ENCODE data around the gene CTBP2.

DNA sequence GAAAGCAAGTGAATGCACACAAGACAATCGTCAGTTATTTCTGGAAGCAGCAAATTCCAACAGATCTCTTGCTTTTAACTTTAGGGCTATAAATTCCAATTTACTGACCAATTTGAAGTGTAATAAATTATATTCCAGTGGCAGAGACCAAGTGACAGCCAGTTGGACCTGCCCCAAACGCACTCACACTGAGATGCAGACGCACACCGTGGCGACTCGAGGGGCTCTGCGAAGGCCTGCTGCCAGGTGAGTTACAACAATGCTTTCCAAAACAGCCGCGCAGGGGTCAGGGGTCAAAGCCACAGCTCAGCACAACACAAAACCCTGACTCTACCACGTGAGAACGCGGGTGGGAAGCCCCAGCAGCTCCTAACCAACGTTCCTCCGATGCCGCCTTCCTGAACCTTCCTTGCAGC is 121.0 kb downstream of the CTBP2 start:
- TF ChIP-seq CTCF (IDR thresholded peaks at IDR 0.05) (no peak), POLR2A (IDR thresholded peaks at IDR 0.05) (no peak)

Data from right lobe of liver (tissue), 4 donors.